GM19395 (cell line): Measurements from ENCODE around the gene RANBP1.

Source experiments
- ATAC-seq: cut with Tn5 transposase; IDR thresholded peaks from one replicate; pipeline ENCODE4 v1.9.1; 2021; ENCODE audit warnings: mild to moderate bottlenecking, moderate library complexity; ENCODE audit not compliant: unreplicated experiment

RANBP1 gene

DNA sequence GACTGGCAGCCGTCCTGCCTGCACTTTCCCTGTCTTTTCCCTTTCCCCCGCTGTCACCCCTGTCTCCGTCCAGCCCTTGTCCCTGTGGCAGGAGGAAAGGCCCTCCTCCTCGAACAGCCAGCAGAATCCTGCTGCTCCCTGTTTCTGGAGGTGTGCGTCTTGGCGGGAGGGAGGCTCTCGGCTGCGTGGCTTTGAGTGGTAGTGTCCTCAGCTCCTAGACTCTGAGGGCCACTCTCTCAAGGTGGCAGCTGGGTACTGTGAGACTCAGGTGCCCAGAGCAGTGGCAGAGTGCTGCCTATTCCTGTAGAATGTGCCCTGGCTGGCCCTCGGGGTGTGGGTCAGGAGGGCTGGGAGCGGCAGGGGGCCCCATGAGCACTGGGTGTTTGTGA is 9.1 kb upstream of the RANBP1 start:
- ATAC-seq, result no peak

GRCh38 chr22:20107471-20107901 is 8.4 kb upstream of the RANBP1 start:
- ATAC-seq, result no peak

DNA sequence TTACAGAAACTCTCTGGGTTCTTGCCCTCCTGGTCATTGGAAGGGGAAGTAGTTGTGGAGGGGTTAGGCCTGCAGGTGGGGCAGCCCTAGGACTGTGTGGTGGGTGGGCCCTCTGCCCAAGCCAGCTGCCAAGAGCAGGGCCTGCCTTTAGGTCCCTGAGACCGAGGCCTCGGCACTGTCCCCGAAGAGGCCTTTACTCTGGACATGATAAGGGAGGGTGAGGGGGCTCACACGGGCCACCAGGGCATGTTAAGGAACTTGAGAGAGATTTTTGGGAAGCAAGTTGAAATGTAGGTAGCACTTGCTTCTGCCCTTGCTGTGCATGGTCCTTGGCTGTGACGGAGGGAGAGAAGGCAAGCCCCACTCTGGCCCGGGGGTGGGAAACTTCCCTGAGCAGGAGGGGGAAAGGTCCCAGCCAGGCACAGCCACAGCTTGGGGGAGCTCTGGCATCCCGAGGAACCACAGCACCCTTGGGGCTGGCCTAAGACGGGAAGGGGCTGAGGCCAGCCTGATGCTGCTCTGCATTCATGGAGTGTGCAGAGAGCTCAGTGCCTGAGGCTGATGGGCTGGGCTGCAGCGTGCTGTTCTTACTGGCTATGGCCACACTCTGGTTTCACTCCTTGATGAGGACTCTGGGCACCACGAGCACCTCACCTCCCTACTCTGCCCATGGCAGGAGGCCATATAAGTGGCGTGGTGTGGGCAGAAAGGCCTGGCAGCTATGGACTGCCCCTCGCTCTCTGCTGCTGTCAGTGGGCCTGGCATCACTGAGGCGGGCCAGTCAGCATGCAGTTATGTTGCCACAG is 7.8 kb upstream of the RANBP1 start:
- no peak for ATAC-seq

DNA sequence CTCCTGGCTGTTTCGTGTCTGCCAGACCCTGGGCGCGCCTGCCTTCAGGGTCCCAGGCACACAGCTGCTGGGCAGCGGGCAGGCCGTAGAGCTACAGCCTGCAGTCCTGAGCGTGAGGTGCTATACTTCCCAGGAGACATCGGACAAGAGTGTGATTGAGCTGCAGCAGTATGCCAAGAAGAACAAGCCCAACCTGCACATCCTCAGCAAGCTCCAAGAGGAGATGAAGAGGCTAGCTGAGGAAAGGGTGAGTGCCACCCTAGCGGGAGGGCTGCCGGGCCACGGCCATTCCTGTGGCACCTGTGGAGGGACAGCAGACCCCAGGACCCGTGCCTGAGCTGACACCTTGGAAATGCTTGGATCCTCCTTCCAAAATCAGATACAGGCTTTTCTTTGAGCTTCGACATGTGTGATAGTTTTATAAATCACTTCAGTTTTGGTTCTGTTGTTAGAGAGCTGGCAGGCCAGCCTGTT is 7.1 kb upstream of the RANBP1 start:
- ATAC-seq, result no peak

GRCh38 chr22:20109411-20110358 is 6.2 kb upstream of the RANBP1 start:
- no peak for ATAC-seq

- ATAC-seq, result no peak
Observed at GRCh38 chr22:20110359-20110985, 5.4 kb upstream of the RANBP1 start.

DNA sequence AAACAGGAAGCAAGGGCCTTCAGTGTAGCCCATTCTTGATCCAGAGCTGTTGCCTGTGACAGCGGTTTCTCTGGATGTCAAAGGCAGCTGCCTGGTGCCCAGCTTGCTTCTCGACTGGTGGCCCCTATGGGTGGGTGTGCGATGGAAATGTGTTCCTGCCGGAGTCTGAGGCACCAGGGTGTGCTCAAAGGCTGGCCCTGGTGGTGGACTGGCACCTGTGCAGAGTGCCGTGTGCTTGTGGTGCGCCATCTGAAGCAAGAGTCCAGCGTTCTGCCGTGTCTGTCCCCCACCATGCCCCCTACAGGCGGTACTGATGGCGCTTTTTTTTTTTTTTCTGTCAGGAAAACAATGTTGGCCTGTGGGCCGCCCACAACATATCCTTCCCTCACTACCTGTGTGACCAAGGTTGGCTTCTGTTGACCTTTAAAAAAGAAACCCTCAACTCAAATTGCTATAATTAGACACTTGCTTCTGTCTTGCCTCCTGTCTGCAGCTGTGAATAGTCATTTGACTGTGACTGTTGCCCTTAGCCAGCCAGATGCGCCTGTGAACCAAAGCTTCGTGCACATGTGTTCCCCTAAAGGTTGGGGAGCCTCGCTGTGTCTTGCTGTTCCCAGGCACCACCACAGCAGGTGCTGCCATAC is 4.7 kb upstream of the RANBP1 start:
- no peak for ATAC-seq

GRCh38 chr22:20111689-20112622 is 3.9 kb upstream of the RANBP1 start:
- no peak for ATAC-seq

DNA sequence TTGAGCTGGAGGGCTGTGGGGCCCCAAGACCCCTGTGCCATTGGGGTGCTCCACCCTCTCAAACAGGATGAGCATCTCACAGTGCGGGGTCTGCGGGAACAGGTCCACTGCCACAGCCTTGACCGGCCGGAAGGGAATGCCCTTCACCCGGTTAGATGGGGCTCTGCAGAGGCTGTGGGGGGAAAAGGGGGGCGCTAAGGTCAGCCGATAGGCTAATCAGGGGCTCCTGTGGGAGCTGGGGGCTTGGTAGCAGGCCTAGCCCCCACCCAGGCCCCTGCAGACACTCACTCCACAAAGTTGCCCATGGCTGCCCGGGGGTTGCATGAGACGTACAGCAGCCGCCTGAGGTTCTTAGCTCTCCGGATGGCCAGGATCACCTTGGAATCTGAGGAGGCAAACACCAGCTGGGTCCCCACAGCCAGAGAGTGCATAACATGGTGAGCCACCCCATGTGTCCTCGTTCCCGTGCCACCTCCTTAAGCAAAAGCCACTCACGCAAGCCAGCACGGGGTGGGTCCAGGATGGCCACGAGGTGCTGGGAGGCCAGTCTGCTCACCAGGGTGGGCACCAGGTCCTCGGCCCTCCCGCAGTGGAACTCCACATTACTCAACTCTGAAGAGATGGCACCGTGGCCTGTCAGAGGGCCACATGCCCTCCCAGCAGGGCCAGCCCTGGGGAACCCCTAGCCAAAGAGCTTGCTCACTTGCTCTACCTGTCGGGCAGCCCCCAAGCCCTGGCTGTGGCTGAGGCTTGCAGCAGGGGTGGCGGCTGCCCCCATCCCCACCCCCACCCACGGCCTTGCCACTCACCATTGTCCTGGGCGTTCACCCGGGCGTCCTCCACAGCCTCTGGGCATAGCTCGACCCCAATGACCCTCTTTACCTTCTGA is 3.0 kb upstream of the RANBP1 start:
- no peak for ATAC-seq

DNA sequence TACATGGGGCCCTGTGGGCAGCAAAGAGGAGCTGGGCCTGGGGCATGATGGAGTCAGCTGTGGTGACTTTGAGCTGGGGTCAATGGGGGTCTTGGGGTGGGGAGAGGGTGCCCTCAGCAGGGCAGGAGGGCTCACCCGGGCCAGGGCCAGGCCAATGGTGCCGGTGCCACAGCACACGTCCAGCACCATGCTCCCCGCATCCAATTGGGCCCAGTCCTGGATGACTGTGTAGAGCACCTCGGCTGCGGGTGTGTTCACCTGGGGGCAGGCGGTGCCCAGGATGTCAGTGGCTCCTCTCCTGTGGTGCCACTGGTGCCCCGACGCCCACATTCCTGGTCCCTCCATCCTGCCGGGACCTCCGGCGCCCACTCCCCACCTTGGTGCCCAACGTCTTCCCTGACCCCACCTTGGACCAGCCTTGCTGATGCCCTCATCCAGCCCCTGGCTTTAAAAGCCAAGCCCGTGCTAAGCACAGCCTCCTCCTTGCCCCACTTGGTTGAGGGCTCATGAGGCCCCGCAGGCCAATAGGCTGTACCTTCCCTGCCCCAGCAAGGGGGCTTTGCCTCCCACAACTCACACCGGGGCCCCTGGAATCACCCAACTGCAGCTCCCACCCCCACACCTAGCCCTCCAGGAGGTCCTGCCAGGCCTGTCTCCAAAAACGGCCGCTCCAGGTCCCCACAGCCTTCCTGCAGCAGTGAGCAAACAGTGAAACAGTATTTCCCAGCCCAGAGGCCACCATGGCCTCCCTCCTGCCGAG is 2.2 kb upstream of the RANBP1 start:
- no peak for ATAC-seq

GRCh38 chr22:20114506-20115475 is 1.1 kb upstream of the RANBP1 start:
- ATAC-seq, result no peak

DNA sequence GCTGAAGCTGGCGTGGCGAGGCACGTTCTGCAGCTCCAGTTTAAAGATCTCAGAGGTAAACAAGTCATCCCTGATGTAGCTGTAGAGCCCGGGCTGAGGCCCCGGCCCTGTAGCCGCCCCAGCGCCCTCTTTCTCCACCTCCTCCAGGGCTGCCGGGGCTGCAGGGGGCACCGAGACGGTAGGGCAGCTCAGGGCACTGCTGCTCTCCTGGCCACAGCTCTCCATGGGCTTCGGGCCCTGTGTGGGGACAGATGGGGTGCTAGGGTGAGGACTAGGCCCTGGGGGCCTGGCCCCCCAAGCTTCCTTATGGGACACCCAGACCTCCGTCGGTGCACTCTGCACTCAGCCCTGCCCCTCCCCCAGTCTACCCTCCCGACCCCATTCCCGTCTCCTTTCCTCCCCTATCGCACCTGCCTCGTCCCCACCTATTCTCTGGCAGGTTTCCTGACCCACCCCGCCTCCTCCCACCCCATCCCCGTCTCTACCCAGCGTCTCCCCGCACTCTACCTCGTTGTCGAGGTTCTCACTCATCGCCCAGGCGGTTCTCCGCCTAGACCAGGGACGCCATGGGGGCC is 559 bp downstream of the RANBP1 start:
- no peak for ATAC-seq

- ATAC-seq, result peak; percentile 76
Observed at GRCh38 chr22:20116951-20117632, 1.2 kb downstream of the RANBP1 start, which contains the start of gene TRMT2A. Gene TRMT2A (minus strand): TSS chr22:20117226. CDS start chr22:20116906, 320 bp downstream.

DNA sequence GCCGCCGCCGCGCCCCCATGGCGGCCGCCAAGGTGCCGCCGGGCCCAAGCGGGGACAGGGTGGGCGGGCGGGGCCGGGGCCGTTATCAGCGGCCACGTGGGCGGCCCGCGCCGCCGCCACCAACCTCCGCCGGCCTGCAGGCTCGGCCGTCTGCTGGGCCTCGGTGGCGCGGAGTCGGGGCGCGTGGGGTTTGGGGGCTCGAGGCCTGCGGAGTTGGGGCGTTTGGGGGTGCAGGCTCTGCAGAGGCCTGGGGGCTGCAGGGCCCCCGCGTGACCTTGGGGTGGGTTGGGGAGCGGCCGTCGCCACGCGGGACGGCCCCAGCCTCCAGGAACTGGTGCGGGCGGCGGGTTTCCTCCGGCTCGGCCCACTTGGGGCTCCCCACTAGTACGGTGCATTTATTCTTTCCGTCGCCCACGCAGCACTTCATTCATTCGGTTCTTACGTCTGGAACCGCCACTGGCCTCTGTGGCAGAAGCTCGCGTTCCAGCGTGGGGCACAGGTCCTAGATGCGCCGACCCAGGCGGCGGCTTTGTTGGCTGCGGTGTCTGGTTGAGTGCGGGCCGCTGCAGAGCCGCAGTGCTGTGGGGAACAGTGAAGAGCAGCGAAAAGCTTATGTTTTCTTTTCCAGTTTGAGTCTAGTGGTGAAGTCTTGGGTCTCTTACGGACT is 1.9 kb downstream of the RANBP1 start:
- peak; percentile 23 for ATAC-seq

- ATAC-seq, result no peak
Observed at GRCh38 chr22:20118300-20119020, 2.6 kb downstream of the RANBP1 start.
